Measurements from ENCODE around the gene MYEOV. TPM values are rescaled to one million over a fixed set of nuclear protein-coding genes. Genes with fewer than 3 reads are reported as not detected.

The MYEOV gene
- total RNA-seq, 1 donor from 2014 or later, result 0.35 TPM

DNA sequence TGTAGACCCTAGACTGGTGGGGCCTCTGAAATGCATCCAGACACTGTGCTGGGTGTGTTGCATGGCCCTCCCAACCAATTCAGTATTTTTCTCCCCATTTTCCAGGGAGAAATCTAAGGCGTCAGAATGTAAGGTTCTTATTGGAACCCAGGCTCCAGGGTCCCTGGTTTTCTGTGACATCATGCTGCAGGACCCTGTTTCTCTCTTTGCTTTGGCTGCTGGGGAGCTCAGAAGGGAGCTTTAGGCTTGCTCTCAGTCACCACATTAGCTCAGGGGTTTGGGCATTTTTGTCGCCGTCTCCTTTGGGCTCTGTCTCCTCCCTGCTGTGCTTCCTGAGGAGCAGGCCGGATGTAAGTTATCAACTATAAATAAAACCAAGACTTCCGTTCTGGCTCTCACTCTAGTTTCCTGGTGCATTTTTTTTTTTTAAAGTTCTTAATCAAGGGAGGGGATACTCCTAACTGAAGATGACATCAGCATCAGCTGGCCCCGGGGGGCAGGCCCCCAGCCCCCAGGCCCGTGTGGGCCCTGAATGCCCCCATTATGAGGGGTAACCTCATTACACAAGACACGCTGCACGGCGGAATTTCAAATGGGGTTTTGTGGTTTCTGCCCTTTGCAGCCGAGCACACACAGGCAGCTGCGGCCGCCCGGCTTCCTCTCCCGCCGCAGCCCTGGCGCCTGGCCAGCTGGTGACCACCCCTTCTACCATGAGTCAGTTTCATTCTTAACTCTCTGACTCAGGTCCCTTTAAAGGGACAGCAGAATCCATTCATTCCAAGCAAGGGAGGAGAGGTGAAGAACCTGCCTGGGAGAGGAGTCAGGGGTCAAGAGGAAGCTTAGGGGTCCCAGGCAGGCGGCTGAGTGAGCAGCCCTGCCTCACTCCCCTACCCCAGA lies 3.2 kb downstream of the MYEOV start:
- Mint-ChIP-seq H3K4me1 (peaks cover 37% of the 10 kb centered on the region), H3K36me3 (ENCODE audit: low read depth) (no peaks in the 10 kb centered on the region), H3K27ac (ENCODE audit: unreplicated experiment) (peak overlapping the region; percentile 97), H3K4me3 (peak overlapping the region; percentile 52), H3K9me3 (peaks cover 5% of the 10 kb centered on the region), H3K27me3 (ENCODE audit: low read depth) (no peaks in the 10 kb centered on the region)
- DNase-seq (ENCODE audit: low read depth, low spot score), result peak; percentile 51
- no peak for TF ChIP-seq CTCF (conservative IDR thresholded peaks at IDR 0.05)

- Mint-ChIP-seq H3K27ac (ENCODE audit: unreplicated experiment) (peak overlapping the region; percentile 97), H3K4me1 (peaks cover 37% of the 10 kb centered on the region), H3K27me3 (ENCODE audit: low read depth) (no peaks in the 10 kb centered on the region), H3K4me3 (peak overlapping the region; percentile 22), H3K9me3 (peaks cover 5% of the 10 kb centered on the region), H3K36me3 (ENCODE audit: low read depth) (no peaks in the 10 kb centered on the region)
- TF ChIP-seq CTCF (conservative IDR thresholded peaks at IDR 0.05), result no peak
- no peak for DNase-seq (ENCODE audit: low read depth, low spot score)
Measured at GRCh38 chr11:69297787-69298266, 3.9 kb downstream of the MYEOV start.

DNA sequence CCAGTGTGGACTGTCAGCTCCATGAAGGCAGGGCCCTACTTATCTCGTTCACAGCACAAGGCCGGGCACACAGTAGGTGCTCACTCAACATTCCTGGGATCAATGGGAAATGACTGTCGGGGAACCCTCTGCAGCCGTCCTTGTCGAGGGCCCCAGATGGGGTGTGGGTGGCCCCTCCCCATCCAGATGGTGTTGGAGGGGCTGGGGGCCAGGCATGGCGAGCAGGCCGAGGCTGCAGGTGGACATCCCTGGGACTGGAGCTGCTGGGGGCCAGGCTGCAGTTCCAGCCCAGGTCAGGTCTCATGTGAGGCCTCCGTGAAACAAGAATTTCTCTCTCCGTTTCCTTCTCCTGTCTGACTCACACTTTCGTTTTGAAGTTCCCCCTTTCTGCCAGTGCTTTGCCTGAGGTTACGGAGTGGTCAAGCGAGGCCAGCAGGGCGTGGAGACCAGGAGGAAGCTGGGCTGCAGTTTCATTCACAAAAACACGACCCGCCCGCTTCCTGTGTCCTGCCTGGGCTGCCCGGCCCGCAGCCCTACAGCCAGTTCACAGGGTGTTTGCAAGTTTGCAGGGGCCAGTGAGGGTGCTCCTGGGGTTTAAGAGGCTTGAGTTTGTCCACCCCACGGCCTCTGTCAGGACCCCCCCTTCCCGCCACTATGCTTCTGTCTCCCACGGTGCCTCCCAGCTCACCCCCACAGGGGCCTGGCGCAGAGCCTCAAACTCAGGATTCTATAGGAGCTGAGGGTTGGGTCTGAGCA lies 4.5 kb downstream of the MYEOV start:
- Mint-ChIP-seq H3K27ac (ENCODE audit: unreplicated experiment) (peak overlapping the region; percentile 97), H3K9me3 (peaks cover 5% of the 10 kb centered on the region), H3K4me1 (peaks cover 33% of the 10 kb centered on the region), H3K36me3 (ENCODE audit: low read depth) (no peaks in the 10 kb centered on the region), H3K4me3 (peak overlapping the region; percentile 22), H3K27me3 (ENCODE audit: low read depth) (no peaks in the 10 kb centered on the region)
- TF ChIP-seq CTCF (conservative IDR thresholded peaks at IDR 0.05), result no peak
- no peak for DNase-seq (ENCODE audit: low read depth, low spot score)

DNA sequence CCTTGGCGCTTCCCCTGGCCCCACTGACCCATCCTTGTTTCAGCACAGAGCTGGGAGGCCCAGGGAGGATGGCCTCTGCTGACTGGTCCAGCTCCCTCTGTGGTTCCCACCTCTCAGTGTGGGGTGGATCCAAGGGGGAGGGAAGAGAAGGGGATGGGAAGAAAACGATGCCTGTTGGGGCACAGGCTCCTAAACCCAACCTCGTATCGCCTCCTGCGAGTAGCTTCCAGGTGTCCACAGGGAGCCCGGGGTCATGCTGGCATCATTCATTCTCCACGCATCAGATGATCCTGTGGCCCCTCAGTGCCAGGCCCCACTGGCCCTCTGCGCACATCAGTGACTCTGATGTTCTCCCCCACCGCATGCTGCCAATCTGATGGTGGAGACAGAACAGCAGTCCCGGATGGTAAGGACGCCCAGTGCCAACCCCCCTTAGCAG lies 5.1 kb downstream of the MYEOV start:
- no peak overlapping the region for H3K4me3 Mint-ChIP-seq
- H3K36me3 Mint-ChIP-seq (ENCODE audit: low read depth), result no peaks in the 10 kb centered on the region
- no peaks in the 10 kb centered on the region for H3K27me3 Mint-ChIP-seq (ENCODE audit: low read depth)
- H3K27ac Mint-ChIP-seq (ENCODE audit: unreplicated experiment), result peak overlapping the region; percentile 97
- TF ChIP-seq CTCF (conservative IDR thresholded peaks at IDR 0.05), result no peak
- no peak for DNase-seq (ENCODE audit: low read depth, low spot score)
- peaks cover 5% of the 10 kb centered on the region for H3K9me3 Mint-ChIP-seq
- H3K4me1 Mint-ChIP-seq, result peaks cover 31% of the 10 kb centered on the region

DNA sequence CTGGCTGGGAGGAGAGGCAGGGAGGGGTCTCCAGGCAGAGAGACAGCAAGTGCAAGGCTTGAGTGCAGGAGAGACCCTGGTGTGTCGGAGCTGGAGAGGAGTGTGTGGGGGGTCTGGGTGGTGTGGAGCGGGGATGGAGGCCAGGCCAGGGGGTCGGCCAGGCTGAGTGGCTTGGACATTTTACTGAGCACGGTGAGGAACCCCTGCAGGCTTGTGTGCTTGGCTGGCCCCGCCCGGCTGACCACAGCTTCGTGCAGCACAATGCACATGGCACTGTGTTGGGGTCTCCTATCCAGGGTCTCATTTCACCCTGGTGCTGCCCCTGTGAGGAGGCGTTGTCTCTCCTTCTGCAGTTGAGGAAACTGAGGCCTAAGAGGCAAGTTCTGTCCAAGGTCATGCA lies 5.6 kb downstream of the MYEOV start:
- H3K27me3 Mint-ChIP-seq (ENCODE audit: low read depth), result no peaks in the 10 kb centered on the region
- no peak overlapping the region for H3K4me3 Mint-ChIP-seq
- H3K27ac Mint-ChIP-seq (ENCODE audit: unreplicated experiment), result peak overlapping the region; percentile 75

More for the DNA sequence above, 5.6 kb downstream of the MYEOV start:
- Mint-ChIP-seq H3K36me3 (ENCODE audit: low read depth) (no peaks in the 10 kb centered on the region), H3K9me3 (peaks cover 5% of the 10 kb centered on the region), H3K4me1 (peaks cover 31% of the 10 kb centered on the region)
- no peak for TF ChIP-seq CTCF (conservative IDR thresholded peaks at IDR 0.05)
- DNase-seq (ENCODE audit: low read depth, low spot score), result no peak

All from neural crest cell (in vitro differentiated cells).